Measurements from ENCODE around the gene LSS. TPM values are rescaled to one million over a fixed set of nuclear protein-coding genes. Genes with fewer than 3 reads are reported as not detected.

The LSS gene
- total RNA-seq, 1 experiment from 2014 or later = 130 TPM

DNA sequence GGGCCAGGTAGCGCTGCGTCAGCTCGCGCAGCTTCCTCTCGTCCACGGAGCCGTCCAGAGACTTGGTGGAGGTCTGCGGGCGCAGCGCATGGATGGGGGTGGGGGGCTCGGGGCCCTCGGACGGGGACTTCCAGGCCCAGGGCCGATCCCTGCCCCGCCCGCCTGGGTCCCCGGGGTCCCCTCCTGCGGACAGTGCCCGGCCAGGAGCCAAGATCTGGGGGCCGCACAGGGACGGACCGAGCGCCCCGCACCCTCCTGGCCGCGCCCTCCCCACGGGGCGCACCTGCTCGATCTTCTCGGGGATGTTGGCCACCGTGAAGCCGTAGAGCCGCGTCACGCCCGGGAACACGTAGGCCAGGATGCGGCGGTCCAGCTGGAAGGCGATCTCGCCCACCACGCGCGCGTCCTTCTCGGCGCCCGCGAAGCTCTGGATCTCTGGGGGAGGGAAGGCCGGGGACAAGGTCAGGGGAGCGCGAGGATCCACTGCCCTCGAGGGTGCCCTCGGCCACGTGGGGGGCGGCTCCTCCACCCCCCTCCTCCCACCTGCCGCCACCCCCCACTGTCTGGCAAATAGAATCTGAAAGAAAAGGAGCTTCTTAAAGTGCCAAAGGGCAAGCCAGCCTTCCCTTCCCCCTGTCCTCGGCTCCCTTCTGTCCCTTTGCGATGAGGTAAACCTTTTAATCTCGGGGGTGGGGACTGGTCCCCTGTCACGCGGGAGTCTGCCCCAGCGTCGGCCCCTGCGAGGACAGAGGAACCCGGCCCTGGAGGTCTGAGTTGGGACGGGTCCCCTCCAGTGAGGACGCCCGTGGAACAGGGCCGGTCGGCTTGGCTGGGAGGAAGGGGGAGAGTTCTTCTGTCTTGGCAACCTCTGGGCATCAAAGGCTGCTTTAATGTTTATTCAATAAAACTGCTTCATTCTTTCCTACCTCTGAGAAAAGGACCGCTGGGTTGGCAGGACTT is 66.7 kb downstream of the LSS start:
- Histone ChIP-seq H3K4me3 (ENCODE audit: low read depth, low read length, poor library complexity, severe bottlenecking) (no peak overlapping the region), H3K4me1 (ENCODE audit: insufficient read depth, low read length, poor library complexity, severe bottlenecking) (no peaks in the 10 kb centered on the region), H3K36me3 (ENCODE audit: insufficient read depth, low read length, poor library complexity, severe bottlenecking) (peaks cover 4% of the 10 kb centered on the region), H3K27ac (ENCODE audit: low read depth, low read length, poor library complexity, severe bottlenecking) (no peak overlapping the region), H3K27me3 (replicated peaks; ENCODE audit: insufficient read depth, low read depth, low read length, poor library complexity) (no peaks in the 10 kb centered on the region), H3K9me3 (ENCODE audit: low read depth, low read length, poor library complexity, severe bottlenecking) (no peaks in the 10 kb centered on the region)
- intact Hi-C loops (cut with micrococcal nuclease; ENCODE audit: unreplicated experiment) = no loop called here
- BruUV-seq (replicated peaks) = no TSS peak
- CTCF ChIA-PET = interaction anchor here (0.7 kb wide), 1 partner anchor 9 kb away, joined by 3 read pairs; no protein-coding TSS in a partner anchor
- TF ChIP-seq, protein P1, sequence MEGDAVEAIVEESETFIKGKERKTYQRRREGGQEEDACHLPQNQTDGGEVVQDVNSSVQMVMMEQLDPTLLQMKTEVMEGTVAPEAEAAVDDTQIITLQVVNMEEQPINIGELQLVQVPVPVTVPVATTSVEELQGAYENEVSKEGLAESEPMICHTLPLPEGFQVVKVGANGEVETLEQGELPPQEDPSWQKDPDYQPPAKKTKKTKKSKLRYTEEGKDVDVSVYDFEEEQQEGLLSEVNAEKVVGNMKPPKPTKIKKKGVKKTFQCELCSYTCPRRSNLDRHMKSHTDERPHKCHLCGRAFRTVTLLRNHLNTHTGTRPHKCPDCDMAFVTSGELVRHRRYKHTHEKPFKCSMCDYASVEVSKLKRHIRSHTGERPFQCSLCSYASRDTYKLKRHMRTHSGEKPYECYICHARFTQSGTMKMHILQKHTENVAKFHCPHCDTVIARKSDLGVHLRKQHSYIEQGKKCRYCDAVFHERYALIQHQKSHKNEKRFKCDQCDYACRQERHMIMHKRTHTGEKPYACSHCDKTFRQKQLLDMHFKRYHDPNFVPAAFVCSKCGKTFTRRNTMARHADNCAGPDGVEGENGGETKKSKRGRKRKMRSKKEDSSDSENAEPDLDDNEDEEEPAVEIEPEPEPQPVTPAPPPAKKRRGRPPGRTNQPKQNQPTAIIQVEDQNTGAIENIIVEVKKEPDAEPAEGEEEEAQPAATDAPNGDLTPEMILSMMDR (conservative IDR thresholded peaks at IDR 0.05; ENCODE audit: low read depth, low read length) = no peak
- no peak for TF ChIP-seq EZH2 (IDR thresholded peaks at IDR 0.05; ENCODE audit: borderline replicate concordance, low read depth, low read length, poor library complexity, severe bottlenecking)
- POLR2A ChIA-PET (ENCODE audit: low non-redundant PET) = no interaction called here
- no peak for DNase-seq (ENCODE audit: low spot score)

DNA sequence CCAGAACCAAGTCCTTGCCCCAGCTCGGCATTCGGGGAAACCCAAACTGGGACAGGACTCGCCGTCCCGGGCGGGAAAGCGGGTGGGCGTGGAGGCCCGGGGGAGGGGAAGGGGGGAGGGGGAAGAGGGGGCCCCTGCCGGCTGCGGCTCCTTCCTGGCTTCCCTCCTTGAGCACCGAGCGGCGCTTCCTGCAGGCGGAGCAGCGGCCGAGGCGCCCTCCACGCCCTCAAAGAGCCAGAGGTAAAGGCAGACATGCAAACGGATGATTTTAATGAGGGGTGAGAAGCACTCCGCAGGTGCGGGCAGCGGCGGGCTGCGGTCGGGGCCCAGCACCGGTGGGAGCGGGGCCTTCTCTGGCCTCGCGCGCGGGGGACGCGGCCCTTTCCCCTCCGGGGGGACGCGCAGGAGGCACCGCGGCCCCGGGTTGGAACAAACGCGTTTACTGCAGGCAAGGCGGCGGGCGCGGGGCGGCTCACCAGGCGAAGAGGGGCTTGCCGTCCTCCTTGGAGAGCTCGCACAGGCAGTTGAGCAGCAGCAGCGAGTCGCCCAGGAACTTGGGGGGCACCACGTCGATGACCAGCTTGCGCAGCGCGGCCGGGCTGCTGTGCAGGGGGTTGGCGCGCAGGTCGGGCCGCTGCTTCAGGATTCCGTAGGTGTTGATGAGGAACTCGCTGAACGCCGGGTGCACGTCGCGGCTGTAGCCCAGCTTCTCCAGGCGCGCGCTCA is 67.5 kb downstream of the LSS start:
- no peak for DNase-seq (ENCODE audit: low spot score)
- intact Hi-C loops (cut with micrococcal nuclease; ENCODE audit: unreplicated experiment) = no loop called here
- Histone ChIP-seq H3K9me3 (ENCODE audit: low read depth, low read length, poor library complexity, severe bottlenecking) (no peaks in the 10 kb centered on the region), H3K27me3 (replicated peaks; ENCODE audit: insufficient read depth, low read depth, low read length, poor library complexity) (no peaks in the 10 kb centered on the region), H3K27ac (ENCODE audit: low read depth, low read length, poor library complexity, severe bottlenecking) (no peak overlapping the region), H3K4me3 (ENCODE audit: low read depth, low read length, poor library complexity, severe bottlenecking) (no peak overlapping the region), H3K36me3 (ENCODE audit: insufficient read depth, low read length, poor library complexity, severe bottlenecking) (peaks cover 4% of the 10 kb centered on the region), H3K4me1 (ENCODE audit: insufficient read depth, low read length, poor library complexity, severe bottlenecking) (no peaks in the 10 kb centered on the region)
- BruUV-seq (replicated peaks) = no TSS peak
- POLR2A ChIA-PET (ENCODE audit: low non-redundant PET) = no interaction called here
- CTCF ChIA-PET = no interaction called here
- TF ChIP-seq, protein P1 (conservative IDR thresholded peaks at IDR 0.05; ENCODE audit: low read depth, low read length) = no peak

DNA sequence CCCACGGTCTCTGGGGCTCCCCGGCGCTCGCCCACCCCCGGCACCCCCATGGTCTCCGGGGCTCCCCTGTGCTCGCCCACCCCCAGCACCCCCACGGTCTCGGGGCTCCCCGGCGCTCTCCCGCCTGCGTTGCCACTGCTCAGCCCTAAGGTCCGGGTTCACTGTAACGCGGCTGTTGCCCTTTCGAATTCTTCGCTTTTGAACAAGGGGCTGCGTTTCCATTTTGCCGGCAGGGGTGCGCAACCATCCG is 68.0 kb downstream of the LSS start:
- intact Hi-C loops (cut with micrococcal nuclease; ENCODE audit: unreplicated experiment) = no loop called here
- Histone ChIP-seq H3K27me3 (replicated peaks; ENCODE audit: insufficient read depth, low read depth, low read length, poor library complexity) (no peaks in the 10 kb centered on the region), H3K9me3 (ENCODE audit: low read depth, low read length, poor library complexity, severe bottlenecking) (no peaks in the 10 kb centered on the region), H3K36me3 (ENCODE audit: insufficient read depth, low read length, poor library complexity, severe bottlenecking) (peaks cover 4% of the 10 kb centered on the region), H3K4me3 (ENCODE audit: low read depth, low read length, poor library complexity, severe bottlenecking) (no peak overlapping the region), H3K27ac (ENCODE audit: low read depth, low read length, poor library complexity, severe bottlenecking) (no peak overlapping the region), H3K4me1 (ENCODE audit: insufficient read depth, low read length, poor library complexity, severe bottlenecking) (no peaks in the 10 kb centered on the region)
- BruUV-seq (replicated peaks) = no TSS peak
- no peak for TF ChIP-seq EZH2 (IDR thresholded peaks at IDR 0.05; ENCODE audit: borderline replicate concordance, low read depth, low read length, poor library complexity, severe bottlenecking)
- TF ChIP-seq, protein P1 (conservative IDR thresholded peaks at IDR 0.05; ENCODE audit: low read depth, low read length) = no peak
- no peak for DNase-seq (ENCODE audit: low spot score)
- POLR2A ChIA-PET (ENCODE audit: low non-redundant PET) = no interaction called here
- CTCF ChIA-PET = no interaction called here
